NAMALWA (cell line): Measurements from ENCODE around the gene RNF207.
"Not testable (repeated sequence)": the region's sequence is repeated elsewhere in the genome, so short reads cannot be mapped to it uniquely, and the experiment has no call there.

Experiments used
- DNase-seq: peaks from one replicate; pipeline ENCODE4 v3.0.0-alpha.2; 2015; ENCODE audit warnings: low spot score

RNF207 gene

DNA sequence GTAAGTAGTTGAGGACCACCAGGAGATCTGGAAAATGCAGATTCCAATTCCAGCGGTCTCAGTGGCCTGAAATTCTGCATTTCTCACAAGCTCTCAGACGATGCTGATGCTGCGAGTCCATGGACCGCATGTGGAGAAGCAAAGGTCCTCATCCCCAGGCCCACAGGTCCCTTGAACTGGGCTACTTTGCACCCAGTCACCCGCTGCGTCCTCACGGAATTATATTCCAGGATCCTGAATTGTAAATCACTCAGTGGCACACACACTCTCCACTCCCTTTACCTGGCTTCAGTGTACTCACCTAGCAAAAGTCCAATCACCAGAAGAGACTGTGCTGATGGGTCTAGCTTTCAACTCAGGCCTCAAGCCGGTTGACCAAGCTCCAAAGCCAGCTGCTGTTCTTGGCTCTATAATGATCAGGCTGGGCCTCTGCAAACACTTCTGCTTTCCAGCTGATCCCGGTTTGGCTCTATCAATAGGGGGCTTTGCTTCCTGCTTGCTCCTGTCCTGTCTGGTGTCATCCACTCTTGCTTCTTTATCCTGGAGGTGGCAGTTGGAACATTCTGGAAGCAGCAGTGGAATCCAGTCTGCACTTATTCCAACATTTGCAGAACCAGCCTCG is 5.6 kb upstream of the RNF207 start:
- no peak for DNase-seq

DNA sequence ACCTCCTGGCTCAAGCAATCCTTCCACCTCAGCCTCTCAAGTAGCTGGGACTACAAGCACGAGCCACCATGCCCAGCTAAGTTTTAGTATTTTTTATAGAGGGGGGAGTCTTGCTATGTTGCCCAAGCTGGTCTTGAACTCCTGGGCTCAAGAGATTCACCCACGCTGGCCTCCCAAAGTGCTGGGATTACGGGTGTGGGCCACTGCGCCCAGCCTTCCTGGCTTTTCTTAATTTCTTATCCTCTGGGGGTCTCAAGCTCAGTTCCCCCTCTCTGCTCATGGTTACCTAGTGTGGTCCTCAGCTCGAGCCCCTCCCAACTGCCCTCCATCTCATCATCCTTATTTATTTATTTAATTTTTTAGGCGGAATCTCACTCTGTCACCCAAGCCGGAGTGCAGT is 3.7 kb upstream of the RNF207 start:
- DNase-seq: no peak

DNA sequence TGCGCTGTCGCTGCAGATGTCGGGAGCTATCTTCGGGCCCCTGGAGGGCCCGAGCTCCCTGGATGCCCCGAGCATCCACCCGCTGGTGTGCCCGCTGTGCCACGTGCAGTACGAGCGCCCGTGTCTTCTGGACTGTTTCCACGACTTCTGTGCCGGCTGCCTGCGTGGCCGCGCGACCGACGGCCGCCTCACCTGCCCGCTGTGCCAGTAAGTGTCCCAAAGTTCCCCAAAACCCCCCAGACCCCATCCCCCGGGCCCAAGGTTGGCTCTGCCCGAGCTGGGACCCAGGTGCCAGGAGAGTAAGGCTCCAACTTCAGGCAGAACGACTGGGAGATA is 569 bp downstream of the RNF207 start:
- DNase-seq: no peak

GRCh38 chr1:6207075-6207885 is 1.4 kb downstream of the RNF207 start:
- DNase-seq: no peak

- DNase-seq: no peak
Observed at GRCh38 chr1:6207921-6208320, 2.0 kb downstream of the RNF207 start.

GRCh38 chr1:6208723-6209660 is 3.1 kb downstream of the RNF207 start:
- DNase-seq: no peak

- peak; percentile 75 for DNase-seq
Observed at GRCh38 chr1:6209661-6210580, 4.0 kb downstream of the RNF207 start.

GRCh38 chr1:6210591-6211355 is 4.9 kb downstream of the RNF207 start:
- DNase-seq: no peak

DNA sequence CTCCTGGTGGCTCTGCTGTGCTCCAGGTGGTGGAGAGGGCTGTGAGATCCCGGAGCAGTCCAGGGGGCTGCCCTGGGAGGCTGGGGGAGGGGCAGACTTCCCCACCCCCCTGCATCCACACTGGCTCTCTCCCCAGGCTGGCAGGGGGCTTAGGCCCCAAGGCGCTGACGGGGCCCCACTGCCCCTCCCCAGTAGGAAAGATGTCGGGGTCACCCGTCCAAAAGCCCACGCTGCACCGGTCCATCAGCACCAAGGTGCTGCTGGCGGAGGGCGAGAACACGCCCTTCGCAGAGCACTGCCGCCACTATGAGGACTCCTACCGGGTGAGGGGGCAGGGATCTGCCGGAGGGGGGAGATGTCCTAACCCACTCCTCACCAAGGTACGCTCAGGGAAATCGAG is 5.8 kb downstream of the RNF207 start:
- no peak for DNase-seq

DNA sequence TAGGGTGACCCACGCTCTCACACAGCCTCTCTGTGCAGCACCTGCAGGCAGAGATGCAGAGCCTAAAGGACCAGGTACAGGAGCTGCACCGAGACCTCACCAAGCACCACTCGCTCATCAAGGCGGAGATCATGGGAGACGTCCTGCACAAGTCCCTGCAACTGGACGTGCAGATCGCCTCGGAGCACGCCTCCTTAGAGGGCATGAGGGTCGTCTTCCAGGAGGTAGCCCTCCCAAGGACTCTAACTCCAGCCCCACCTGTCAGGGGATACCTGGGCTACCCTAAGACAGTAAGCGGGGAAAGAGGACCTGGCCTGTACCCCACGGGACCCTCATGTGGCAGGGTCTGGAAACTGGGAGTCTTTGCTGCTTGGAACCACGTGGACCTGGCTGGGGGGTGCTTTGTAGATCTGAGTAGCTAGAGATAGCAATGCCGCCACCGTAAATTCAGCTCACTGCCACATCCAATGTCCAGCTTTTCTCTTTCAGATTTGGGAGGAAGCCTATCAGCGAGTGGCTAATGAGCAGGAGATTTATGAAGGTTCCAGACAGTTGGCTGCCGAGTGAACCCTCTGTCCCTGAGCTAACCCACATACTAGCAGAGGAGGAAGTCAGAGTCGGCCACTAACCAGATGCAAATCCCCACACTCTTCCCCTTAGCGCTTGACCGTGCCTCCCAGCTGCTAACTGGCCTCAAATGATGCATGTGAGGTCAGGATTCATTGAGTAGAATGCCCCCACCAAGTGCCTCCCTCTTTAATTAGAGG is 6.5 kb downstream of the RNF207 start:
- peak; percentile 49 for DNase-seq

- DNase-seq: no peak
Observed at GRCh38 chr1:6218375-6219164, 12.7 kb downstream of the RNF207 start.

DNA sequence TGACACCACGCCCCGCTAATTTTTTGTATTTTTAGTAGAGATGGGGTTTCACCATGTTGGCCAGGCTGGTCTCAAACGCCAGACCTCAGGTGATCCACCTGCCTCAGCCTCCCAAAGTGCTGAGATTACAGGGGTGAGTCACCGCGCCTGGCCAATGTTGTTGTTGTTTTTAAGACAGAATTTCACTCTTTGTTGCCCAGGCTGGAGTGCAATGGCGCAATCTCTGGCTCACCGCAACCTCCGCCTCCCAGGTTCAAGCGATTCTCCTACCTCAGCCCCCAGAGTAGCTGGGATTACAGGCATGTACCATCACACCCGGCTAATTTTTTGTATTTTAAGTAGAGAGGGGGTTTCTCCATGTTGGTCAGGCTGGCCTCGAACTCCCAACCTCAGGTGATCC is 13.7 kb downstream of the RNF207 start:
- DNase-seq: not testable (repeated sequence)

DNA sequence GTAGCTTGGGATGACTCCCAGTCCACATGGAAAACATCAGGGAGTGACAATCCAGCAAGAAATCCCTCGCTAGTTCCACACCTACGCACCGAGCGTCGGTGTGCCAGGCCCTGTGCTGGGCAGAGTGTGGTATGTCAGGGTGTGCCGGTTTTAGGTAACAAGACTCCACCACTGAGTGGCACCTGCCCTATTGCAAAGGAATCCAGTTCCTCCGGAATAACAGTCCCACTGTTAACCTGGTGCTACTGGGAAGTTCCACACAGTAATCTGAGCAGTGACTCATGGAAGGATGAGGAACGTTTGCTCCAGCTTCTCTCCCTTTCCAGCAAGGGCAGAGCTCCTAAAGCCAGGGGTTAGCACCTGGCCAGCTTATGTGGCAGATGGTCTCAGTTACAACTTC is 14.3 kb downstream of the RNF207 start:
- DNase-seq: no peak

DNA sequence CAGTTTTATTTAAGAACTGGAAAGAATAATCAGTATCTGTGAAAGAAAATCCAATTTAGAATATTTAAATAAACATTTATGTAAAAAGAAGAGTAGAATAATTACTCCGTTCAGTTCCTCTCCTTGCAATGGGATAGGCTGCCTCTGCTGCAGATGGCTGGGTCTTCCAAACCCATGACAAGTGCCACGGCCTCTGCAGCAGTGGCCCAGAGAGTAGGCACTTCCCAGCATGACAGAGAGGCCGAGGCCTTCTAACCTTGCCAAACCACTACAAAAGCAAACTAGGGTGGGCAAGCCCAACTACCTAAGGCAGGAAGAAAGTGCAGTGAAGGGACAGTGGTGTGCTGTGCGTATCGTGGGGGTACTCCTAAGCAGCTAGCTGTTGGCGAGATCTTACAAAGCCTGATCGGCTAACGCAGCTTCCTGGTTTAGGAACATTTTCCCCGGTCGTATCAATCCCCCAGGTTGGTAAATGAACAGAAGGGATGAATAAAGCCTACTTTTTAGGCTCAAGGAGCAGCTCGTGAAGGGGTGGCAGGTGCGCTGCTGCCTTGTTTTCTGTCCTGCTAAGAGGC is 15.4 kb downstream of the RNF207 start:
- no peak for DNase-seq

GRCh38 chr1:6222636-6223035 is 16.7 kb downstream of the RNF207 start:
- no peak for DNase-seq

DNA sequence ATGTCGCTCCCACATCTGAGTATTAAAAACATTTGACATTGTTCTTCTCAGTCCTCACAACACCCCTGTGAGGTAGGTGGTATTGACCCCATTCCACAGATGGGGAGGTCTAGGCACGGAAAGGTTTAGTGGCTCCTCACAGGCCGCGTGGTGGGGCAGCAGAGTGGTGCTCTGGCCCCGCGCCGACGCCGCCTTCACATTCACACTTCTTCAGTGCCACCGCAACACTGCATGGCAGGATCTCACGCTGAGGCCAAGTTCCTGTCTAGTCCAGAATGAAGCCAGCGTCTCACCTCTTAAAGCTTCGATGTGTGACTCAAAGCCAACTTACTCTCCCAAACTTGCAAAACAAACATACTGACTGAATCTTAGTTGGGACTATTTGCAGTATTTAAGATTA is 17.7 kb downstream of the RNF207 start:
- DNase-seq: no peak

GRCh38 chr1:6224718-6225117 is 18.8 kb downstream of the RNF207 start:
- DNase-seq: no peak

GRCh38 chr1:6225651-6226050 is 19.7 kb downstream of the RNF207 start:
- no peak for DNase-seq

- DNase-seq: no peak
Observed at GRCh38 chr1:6233376-6233775, 27.5 kb downstream of the RNF207 start.
